DMS53 (cell line): ENCODE data around the gene ZBED6.
A peak's percentile ranks its signal among the peaks of the same experiment; 100 is the strongest.
"Not testable (repeated sequence)": the region's sequence is repeated elsewhere in the genome, so short reads cannot be mapped to it uniquely, and the experiment has no call there.

ENCODE experiments used
- DNase-seq: peaks from one replicate; lab custom pipeline; 2025; lab: John Stamatoyannopoulos, UW

The ZBED6 gene

DNA sequence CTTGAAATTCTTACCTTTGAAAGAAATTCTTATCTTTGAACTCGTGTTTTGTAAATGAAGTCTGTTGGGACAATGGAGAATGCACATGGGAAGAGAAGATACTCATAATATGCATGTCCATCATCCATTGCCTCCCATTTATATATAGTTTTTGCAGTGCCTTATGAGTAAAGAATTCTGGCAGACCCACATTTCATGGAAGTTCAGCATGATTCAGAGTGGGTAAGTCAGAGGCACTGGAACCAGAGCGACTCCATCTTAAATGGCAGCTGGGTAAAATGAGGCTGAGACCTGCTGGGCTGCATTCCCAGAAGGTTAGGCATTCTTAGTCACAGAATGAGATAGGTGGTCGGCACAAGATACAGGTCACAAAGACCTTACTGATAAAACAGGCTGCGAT is 16.6 kb upstream of the ZBED6 start:
- DNase-seq: no peak

DNA sequence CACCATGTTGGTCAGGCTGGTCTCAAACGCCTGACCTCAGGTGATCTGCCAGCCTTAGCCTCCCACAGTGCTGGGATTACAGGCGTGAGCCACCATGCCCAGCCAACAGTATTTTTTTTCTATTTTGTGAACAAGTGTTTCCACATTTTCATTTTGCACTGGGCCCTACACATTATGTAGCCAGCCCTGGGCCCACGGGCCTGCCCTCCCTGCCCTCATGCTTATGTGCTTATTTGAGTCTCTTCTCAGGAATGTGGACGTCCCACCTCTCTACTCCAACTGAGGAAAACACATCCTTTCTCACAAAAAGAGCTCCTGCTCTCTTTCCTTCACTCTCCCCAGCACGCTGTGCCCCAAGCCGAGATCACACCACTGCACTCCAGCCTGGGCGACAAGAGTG is 13.5 kb upstream of the ZBED6 start:
- DNase-seq: no peak

DNA sequence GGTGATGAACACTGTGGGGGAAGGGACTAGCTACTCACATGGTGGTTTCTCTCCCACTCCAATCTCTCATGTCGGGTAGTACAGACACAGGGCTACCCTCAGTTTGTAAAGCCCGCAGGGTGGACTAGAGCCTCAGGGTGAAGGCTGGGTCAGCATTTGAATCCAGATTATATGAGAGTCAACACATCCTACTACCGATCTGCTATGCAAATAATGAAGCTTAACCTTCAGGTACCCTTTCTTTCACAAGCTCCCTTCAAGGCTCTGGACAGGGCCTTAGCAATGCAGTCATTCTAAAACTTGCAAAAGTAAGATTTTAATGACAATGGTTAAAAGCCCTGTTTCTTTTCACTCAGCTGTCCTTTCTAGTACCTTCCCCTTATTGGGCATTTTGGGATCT is 5.5 kb upstream of the ZBED6 start:
- no peak for DNase-seq

DNA sequence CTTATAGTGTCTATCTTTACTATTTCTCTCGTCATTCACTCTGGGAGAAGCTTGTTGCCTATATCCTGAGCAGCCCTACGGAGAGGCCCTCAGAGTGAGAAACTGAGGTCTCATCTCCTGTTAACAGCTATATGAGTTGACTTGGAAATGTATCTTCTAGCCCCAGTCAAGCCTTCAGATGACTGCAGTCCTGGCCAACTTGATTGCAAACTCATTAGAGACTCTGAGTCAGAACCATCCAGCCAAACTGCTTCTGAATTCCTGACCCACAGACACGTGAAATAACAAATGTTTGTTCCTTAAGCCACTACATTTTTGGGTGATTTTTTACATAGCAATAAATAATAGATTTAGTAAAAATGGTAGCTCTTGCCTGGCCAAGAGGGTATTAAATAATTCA is 3.9 kb upstream of the ZBED6 start:
- no peak for DNase-seq

DNA sequence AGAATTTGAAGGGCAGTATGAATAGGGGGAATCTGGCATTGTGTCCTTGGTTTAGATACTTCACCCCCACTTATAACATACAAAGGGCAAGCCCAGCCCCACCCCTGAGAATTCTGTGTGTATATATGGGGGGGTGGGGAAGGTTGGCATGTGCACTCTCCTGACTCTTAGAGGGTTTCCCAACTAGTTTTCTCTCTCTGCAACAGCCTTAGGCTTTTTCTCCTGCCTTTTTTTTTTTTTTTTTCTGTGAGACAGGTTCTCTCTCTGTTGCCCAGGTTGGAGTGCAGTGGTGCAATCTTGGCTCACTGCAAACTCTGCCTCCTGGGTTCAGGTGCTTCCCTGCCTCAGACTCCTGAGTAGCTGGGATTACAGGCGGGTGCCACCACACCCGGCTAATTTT is 2.9 kb upstream of the ZBED6 start:
- no peak for DNase-seq

DNA sequence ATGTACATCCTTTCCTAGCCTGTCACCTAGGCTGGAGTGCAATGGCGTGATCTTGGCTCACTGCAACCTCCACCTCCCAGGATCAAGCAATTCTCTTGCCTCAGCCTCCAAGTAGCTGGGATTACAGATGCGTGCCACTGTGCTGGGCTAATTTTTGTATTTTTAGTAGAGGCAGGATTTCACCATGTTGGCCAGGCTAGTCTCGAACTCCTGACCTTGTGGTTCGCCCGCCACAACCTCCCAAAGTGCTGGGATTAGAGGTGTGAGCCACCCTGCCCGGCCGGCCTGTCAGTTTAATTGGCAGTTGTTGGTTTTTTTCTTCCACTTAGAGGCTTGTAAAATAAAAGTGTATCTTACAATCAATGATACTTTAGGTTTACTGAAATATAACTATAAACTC is 1.9 kb upstream of the ZBED6 start:
- DNase-seq: not testable (repeated sequence)

DNA sequence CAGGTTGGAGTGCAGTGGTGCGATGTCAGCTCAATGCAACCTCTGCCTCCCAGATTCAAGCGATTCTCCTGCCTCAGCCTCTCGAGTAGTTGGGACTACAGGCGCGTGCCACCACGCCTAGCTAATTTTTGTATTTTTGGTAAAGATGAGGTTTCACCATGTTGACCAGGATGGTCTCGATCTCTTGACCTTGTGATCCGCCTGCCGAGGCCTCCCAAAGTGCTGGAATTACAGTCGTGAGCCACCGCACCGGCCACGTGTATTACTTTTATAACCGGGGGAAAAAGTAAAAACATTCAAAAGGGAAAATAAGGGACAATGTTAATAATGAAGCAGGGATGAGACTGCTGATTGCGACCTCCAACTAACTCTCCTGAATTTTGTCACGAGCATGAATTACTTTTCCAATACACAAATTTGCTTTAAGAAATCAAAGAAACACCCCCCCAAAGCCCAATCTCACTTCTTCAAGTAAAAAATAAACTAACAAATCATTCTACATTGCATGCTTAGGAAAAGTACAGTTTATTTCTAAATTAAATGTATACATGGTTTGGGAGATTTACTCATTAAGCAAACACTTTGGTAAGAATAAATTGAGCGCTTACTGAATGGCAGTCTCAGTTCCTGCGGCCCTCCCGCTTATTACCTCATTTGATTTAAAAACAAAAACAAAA is 521 bp upstream of the ZBED6 start:
- DNase-seq: no peak

DNA sequence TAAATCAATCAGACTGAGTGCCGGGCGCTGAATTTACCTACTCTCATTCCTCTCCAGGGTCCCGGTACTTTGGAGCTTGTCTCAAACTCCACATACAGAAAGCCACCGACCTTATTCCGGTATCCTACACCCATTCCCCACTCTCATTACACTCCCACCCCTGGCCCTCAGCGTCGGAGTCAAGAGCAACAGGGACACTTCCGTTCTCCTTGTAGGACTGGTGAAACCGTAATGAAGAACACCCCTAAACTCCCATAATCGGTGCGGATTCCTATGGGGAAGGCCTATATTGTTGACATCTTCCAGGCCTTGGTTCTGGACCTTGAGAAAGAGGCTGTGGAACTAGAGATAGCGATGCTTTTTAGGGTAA is 798 bp downstream of the ZBED6 start:
- peak; percentile 68 for DNase-seq

- no peak for DNase-seq
Measured at GRCh38 chr1:203797216-203797615, 1.8 kb downstream of the ZBED6 start.

GRCh38 chr1:203797948-203798655 is 2.7 kb downstream of the ZBED6 start:
- peak; percentile 35 for DNase-seq

DNA sequence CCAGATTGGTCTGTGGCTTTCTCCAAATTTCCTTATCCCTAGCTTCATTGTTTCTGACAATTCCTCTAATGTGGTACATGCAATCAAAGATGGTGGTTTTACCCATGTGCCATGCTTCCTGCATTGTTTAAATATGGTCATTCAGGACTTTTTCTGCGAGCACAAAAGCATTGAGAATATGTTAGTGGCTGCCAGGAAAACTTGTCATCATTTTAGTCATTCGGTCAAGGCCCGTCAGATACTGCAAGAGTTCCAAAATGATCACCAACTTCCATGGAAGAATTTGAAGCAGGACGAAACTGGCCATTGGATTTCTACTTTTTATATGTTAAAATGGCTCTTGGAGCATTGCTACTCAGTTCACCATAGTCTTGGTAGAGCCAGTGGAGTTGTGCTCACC is 3.7 kb downstream of the ZBED6 start:
- no peak for DNase-seq

DNA sequence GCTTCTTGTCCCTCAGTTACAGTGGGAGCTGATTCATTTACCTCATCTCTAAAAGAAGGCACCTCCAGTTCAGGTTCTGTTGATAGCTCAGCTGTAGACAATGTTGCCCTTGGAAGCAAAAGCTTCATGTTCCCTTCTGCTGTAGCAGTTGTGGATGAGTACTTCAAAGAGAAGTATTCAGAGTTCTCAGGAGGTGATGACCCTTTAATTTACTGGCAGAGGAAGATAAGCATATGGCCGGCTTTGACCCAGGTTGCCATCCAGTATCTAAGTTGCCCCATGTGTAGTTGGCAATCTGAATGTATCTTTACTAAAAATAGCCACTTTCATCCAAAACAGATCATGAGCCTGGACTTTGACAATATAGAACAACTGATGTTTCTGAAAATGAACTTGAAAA is 4.5 kb downstream of the ZBED6 start:
- DNase-seq: no peak

DNA sequence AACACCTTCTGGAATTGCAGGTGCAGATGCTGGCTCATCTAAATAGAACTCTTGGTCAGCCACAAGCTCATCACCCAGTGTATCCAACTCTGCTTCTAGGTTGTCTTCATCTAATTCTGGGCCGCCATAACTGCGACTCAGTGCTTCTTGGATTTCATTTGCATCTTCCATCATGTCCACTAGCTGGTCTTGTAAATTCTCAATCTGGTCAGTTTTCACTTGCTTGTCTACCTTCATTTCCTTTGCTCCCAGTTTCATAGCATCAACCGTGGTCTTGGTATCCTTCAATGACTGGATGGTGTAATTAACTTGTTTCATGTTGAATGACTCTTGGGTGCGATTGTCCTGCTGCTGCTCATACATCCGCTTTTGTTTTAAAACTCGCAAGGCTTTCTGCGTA is 10.3 kb downstream of the ZBED6 start:
- no peak for DNase-seq

GRCh38 chr1:203807196-203807595 is 11.8 kb downstream of the ZBED6 start:
- DNase-seq: no peak

- DNase-seq: no peak
Measured at GRCh38 chr1:203813581-203814341, 18.3 kb downstream of the ZBED6 start.

DNA sequence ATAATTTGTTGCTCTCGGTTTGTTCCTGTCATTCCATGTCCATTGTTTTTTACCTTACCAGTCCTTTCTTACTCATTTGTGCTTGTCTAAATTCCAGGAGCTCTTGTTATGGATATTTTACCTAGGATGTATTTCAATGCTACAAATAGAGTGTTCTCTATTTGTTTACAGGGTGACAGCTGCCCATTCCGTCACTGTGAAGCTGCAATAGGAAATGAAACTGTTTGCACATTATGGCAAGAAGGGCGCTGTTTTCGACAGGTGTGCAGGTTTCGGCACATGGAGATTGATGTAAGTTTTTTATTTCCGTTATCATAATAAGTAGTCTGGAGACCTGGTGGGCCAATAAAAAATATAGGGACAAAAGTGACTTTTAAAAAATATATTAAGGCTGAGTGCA is 23.0 kb downstream of the ZBED6 start:
- DNase-seq: no peak

DNA sequence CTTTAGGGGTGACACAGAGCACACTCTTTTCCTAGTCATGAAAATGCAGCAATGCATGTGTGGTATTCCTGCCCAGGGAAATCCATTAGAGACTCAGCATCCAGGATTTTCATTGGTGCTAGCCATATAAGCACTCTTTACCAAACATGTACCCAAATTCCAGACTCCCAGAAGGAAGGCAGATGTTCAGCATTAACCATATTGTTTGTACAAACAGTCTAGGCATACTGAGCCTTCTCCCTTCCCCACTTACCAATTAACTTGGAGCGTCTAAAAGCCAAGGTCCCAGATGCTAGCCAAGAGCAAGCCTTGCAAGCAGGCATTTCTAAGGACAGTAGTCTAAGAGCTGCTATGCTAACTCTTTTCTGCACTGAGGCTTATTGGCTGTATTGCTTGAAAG is 27.9 kb downstream of the ZBED6 start:
- no peak for DNase-seq

- DNase-seq: no peak
Measured at GRCh38 chr1:203826175-203826574, 30.8 kb downstream of the ZBED6 start.

DNA sequence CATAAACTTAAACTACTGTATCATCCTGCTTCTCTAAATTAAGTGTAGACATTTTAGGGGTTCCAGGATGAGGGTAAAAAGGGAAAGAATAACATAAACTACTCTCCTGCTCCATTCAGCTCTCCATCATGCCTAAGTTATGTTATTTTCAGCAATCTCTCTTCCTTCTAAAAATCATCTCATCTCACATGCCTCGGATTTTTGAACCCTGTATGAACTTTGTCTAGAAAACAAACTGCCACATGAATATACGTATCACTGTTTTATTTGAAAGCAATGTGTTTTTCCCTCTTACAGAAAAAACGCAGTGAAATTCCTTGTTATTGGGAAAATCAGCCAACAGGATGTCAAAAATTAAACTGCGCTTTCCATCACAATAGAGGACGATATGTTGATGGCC is 32.6 kb downstream of the ZBED6 start:
- DNase-seq: no peak

- no peak for DNase-seq
Measured at GRCh38 chr1:203828503-203828902, 33.1 kb downstream of the ZBED6 start.

DNA sequence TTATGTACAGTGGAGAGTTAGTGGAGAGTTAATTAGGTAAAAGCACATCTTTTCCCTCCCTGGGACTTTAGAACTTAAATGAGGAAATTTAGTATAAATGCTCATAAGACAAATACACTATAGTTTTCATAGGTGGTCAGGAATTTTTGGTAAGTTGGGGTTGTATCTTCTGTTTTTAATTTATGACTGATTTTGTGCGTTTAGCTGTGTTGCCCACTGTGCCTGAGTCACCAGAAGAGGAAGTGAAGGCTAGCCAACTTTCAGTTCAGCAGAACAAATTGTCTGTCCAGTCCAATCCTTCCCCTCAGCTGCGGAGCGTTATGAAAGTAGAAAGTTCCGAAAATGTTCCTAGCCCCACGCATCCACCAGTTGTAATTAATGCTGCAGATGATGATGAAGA is 33.8 kb downstream of the ZBED6 start:
- DNase-seq: not testable (repeated sequence)

- no peak for DNase-seq
Measured at GRCh38 chr1:203835476-203835875, 40.1 kb downstream of the ZBED6 start.

DNA sequence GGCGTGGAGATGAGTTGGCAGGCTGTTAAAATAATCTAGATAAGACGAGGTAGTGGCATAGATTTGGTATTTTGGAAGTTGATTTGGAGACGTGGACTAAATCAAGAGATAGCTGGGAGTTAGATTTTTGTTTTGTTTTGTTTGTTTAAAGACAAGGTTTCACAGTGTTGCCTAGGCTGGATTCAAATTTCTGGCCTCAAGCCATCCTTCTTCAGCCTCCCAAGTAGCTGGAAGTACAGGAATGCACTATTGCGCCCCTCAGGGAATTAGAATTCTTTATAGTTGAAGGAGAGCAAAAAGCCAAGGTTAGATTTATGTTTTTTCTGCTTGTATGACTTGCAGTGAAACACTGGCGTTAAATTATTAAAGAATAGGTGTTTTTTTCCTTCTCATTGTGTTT is 43.7 kb downstream of the ZBED6 start:
- no peak for DNase-seq
